GM03348 (cell line): ENCODE results near the gene RRP36.
A peak's percentile ranks its signal among the peaks of the same experiment; 100 is the strongest.

ENCODE experiments used
- DNase-seq: peaks from one replicate; pipeline ENCODE4 v3.0.0; 2012; ENCODE audit warnings: low spot score

Gene RRP36

DNA sequence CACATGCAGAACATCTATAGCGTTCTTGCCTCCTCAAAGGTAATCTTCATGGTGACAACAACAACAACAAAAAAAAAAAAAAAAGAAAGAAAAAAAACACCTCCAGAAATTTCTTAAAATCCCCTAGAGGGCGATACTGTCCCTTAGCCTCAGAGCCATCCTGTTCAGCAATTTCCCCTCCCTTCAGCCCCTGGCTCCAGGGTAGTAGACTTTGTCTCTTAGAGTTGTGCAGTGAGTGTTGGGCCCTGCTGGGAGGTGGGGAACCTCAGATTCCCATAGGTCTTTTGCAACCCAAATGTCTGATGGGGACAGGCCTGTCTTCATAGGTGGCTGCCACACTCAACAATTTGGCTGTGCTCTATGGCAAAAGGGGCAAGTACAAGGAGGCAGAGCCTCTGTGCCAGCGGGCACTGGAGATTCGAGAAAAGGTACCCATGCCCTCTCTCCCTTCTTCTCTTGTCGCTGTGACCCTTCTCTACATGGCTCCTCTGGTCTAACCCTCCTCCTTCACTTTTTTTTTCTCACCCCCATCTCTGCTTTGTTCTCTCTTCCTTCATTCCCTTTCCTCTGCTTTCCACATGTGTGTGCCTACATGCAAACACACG lies 48.7 kb downstream of the RRP36 start:
- peak; percentile 79 for DNase-seq

DNA sequence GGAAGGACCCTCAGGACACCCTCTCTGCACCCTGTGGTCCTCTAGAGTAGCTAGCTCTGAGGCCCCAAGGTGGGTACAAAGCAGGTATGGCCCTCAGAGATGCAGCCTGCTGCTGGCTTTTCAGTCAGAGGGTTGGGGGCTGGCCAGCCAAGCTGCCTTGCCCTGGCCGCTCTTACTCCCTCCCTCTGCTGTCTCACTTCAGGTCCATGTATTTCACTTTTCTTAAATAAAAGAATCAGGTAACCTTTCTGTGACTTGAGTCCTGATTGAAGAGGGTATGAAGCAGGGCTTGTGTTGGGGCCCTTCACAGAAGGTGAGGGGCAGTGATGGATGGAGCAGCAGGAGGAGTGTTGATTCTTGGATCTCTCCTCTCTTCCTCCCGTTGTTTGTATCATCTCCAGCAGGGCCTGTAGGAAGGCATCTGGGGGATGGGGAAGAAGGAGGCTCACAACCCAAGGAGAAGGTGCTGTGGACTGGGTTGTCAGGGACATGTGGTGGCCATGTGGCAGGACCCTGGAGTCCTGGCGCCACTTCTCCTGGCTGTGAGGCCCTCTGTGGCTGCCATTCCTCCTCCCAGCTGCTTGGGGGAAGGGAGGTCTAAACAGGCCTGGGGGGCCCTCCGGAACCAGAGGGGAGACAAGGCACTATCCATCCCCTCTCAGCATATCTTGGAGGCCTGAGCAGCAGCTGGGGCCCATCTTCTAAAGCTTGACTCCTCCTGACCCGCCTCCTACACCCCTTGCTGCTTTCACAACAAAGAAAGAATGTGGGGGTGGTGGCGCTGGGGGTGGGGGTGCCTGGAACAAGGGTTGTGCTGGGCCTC lies 53.6 kb downstream of the RRP36 start:
- peak; percentile 80 for DNase-seq

DNA sequence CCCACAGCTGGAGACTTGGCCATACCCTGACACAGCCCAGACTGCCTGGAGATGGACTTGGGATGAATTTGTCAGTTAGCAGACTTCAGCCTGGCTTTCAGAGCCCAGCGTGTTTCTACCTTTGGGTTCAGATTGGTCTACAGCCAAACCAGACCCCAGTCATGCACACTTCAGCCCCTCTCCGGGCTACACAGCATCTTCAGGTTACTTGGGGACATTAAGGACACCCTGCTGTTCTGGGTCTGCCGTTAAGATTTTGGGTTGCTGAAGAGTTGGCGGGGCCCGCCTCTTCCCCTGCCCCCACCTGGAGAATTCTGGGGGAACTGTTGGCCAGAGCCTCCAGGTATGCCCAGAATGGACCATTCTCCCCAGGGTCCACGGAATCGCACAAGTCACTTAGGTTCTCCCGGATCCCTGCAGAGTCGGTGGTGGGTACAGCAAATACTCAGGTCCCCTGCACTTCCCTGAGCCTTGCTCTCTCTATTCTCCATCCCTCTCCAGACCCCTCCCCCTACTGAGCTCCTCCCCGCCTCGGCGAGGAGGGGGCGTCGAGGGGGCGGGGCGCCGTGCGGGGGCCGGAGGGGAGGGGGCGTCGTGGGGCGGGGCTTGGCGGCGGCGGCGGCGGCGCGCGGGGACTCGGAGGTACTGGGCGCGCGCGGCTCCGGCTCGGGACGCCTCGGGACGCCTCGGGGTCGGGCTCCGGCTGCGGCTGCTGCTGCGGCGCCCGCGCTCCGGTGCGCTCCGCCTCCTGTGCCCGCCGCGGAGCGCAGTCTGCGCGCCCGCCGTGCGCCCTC lies 54.4 kb downstream of the RRP36 start, which contains the start of gene PTK7:
Gene PTK7 (plus strand): TSS at position 645 of the 794 bp plus-strand sequence. CDS start 175 bp downstream, outside the sequence.
- peak; percentile 86 for DNase-seq

DNA sequence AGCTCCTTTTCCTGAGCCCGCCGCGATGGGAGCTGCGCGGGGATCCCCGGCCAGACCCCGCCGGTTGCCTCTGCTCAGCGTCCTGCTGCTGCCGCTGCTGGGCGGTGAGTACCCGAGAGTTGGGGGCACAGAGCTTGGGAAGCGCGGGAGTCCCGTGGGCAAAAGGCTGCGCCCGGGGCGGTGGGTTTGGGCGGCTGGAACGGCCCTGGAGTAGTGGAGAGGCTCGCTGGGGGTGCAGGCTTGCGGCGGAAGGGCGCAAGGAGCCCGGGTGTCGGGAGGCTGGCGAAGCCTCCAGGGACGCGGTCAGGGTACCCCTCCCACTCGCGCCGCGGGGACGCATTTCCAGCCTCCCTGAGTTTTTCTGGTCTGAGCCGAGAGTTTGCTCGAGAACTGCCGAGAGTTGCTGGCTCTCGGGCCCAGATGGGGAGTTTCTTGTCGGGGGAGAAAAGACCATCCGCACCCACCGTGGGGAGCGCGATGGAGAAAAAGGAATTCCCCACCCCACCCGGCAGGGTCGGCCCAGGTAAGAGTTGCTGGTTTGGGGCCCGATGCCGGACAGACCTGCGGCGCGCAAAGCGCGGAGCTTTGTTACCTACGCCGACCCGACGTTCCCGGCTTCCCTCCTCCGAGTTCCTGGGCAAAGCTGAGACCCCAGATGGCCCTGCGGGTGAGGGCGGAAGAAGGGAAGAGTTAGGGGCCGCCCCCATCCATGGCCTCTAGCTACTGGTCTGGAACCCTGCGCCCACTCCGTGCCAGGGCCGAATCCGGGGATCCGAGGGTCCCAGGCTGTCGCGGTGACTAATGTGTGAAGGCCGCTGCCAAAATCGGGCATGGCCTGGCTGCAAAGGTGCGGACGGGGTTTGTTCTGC lies 55.3 kb downstream of the RRP36 start:
- peak; percentile 47 for DNase-seq

DNA sequence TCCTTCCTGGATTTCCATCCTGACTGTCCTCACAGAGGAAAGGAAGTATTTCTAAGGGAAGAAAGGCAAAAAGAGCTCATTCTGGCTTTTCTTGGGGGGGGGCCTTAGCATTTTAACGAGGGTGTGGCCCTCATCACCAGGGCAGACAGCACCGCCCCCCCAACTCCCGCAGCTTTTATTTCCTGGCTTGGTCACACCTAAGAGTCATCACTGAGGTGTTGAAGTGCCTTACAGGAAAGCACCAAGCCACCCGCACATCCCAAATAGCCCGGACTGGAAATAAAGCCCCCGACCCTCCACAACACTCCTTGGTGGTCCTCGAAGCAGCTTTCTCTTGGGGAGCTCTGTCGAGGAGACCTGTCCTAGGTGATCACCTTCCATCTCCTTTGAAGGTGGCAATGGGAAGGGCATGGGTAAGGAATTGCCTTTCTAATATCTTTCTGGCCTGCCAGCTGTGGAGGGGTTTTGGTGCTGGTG lies 55.9 kb downstream of the RRP36 start:
- peak; percentile 20 for DNase-seq

DNA sequence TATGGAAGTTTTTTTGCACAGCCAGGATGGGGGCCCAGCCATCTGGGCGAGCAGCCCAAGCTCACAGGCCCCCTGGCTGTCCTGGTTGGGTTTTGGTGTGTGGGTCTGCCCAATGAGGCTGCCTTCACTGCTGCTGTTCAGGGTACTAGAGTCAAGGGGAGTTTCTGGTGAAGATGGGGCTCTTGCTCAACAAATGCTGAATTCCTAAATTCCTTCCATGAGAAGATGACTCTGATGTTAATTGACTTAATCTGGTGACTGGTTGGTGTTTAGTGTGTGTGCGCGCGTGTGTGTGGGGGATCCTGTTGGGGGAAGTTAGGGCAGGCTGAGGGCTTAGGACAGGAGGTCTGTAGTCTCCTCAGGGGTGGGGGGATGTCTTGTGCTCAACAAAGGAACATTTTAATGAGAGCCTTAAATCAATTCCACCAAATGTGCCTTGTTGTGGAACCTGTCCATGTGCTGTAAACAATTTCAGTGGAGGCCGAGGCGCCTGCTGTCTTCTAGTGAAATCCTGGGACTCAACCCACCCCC lies 56.6 kb downstream of the RRP36 start:
- DNase-seq = peak; percentile 69

DNA sequence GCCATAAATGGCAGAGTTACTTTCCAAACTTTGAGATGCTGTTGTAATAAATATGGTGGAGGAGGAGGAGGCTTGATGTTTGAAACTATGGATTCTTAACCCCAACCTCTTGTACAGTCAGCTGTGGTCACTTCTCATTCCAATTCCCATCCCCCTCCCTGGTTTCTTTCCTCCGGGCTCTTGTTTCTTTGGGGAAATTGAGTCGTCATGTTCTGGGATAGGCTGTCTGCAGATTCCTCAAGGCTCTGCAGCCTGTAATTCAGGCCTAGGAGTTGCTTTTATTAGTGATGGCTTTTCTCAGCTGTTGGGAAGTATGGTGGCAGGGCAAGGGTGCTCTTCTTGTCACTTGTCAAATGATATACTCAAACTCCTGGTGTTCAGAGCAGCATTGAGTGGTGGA lies 57.3 kb downstream of the RRP36 start:
- peak; percentile 53 for DNase-seq
